GM21786 (cell line): ENCODE data around the gene VGLL4.
"Not testable (repeated sequence)": the region's sequence is repeated elsewhere in the genome, so short reads cannot be mapped to it uniquely, and the experiment has no call there.

Source experiments
- ATAC-seq: cut with Tn5 transposase; IDR thresholded peaks from one replicate; pipeline ENCODE4 v1.9.1; 2021; ENCODE audit not compliant: unreplicated experiment

The VGLL4 gene

GRCh38 chr3:11607816-11608215, 35.9 kb downstream of the VGLL4 start:
- ATAC-seq: no peak

GRCh38 chr3:11606865-11607440, 36.8 kb downstream of the VGLL4 start:
- no peak for ATAC-seq

DNA sequence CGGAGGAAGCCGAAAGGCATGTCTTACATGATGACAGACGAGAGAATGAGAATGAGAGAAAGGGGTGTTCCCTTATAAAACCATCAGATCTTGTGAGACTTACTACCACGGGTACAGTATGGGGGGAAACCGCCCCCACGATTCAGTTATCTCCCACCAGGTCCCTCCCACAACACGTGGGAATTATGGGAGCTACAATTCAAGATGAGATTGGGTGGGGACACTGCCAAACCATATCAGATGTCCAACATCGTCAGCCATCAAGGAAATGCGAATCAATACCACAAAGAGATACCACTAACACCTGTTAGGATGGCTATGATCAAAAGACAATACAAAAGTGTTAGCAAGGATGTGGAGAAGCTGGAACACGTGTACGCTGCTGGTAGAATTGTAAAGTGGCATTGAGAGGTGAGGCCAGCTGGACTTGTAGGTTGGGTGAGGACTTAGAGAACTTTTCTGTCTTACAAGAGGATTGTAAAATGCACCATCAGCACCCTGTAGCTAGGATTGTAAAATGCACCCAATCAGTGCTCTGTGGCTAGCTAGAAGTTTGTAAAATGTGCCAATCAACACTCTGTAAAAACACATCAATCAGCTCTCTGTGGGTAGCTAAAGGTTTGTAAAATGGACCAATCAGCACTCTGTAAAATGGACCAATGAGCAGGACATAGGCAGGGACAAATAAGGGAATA, 37.5 kb downstream of the VGLL4 start:
- no peak for ATAC-seq

DNA sequence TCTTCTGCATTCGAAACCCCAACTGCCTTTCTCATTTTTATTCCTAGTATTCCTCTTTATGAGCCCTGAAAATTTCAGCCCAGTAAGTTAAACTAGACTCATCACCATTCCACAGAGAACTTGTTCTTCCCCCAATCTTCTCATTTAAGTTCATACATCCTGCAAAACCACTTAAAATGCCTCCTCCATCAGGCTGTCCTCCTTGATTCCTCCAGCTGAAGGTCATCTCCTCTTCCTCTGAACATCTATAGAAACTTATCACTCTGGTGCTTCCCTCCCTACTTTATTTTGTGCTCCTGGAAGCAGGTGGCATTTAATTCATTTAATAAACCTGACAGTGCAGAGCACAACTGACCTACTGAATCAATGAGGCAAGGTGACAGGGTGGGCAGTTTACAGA, 38.3 kb downstream of the VGLL4 start:
- no peak for ATAC-seq

DNA sequence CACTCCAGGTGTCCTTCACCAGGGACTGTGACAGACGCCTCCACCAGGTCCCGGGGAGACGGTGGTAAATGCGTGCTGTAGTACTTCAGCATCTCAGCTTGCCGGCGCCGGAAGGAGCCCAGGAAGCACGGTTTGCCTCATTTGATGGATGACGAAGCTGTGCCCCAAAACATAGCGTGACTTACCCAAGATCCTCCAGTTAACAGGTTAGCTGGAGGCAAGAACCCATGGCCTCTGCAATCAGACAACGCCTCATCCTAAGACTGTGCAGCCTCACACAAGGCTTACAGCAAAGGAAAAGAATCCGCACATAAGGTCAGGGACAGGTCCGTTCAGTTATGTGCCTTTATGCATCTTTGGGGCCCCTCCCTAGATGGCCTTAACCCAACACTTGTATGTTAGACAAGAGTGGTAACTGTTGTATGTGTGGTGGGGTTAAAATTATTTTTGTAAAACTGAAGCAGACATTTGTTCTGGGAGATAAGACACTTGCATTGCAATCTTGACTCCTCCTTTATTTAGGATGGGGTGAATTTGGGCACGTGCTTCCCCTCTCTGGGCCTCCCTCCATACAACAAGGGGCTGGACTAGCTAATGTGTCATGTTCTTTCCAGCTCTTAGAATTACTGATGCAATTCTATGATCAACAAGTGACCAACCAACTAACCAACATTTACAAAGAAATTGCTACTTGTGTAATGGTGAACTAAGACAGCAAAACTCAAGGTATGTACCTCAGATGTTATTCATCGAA, 39.4 kb downstream of the VGLL4 start:
- ATAC-seq: no peak

DNA sequence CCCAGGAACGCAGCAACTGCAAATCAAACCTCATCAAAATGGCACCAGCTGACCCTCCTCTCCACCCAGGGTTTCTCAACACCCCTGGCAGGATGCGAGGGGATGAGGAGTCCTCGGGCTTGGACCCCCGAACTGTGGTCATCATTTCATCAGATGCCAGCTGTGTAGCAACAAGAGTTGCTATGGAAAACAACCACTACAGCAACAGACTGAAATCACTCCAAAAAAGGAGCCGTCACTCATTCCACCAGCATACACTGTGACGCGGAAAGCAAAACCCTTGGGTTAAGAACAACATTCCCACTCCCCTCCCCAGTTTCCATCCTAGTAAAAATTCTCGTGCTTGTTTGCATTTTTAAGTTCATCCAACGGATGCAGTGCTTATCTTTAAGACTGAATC, 40.1 kb downstream of the VGLL4 start:
- ATAC-seq: no peak

DNA sequence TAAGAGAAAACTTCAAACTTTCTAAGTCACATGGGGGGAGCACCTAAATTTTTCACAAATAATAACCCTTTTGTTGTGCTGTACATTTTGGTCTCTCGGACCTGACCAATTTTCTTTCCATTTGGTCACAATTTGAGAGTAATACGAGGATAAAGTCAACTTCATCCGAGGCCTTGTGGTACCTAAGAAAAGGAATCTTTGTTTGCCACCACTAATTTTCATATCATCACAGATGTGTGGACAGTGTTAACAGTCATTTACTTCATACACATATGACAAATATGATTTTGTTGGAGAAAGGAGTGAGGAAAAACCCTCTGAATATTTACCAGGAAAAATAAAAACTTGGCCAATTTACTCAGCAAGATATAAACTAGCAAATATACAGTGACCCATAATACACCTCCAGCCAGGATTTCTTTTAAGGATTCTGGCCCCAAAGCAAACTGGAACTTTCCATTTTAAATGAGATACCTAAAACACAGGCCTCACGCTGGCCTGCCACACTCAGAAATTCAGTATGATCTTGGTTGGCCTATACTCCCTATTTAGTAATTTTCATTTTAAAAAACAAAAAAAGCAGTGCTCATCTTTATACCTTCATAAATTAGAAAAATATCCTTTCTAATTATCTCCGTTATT, 40.7 kb downstream of the VGLL4 start:
- peak; percentile 25 for ATAC-seq

- no peak for ATAC-seq
These were observed 41.4 kb downstream of the VGLL4 start for GRCh38 chr3:11602239-11602840.

DNA sequence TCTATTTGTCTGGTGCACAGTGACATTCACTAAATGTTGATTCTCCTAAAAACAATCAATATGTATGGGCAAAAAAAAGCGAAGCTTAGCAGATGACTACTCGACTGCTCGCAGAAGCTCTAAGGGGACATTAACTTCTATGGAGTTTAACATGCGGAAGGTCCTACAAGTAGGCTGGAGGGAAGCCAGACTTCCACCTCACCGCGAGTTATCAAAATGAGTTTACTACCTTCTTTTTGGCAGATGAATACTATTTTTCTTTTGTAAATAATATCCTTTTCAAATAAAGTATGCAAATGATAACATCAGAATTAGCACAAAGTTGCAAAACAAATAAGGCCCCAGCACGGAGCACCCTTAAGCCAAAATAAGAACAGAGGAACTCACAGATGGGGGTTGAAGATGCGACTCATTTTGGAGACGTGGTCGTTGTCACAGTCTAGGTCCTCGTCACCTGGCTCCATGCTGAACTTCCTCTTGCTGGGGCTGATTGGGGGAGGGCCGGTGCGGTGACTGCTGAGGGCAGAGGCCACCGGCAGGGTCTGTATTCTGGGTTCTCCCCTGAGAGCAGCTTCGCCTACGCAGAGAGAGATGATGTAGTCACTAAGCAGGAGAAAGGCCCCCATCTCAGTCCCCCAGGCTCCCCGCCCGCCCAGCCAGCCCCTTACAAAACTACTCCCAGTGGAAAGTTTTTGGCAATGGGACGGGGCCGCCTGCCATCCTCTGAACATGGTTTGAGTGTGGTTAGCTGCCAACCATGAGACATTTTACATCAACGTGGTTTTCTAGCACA, 42.1 kb downstream of the VGLL4 start:
- ATAC-seq: peak; percentile 89

- no peak for ATAC-seq
These were observed 43.0 kb downstream of the VGLL4 start for GRCh38 chr3:11600501-11601282.

DNA sequence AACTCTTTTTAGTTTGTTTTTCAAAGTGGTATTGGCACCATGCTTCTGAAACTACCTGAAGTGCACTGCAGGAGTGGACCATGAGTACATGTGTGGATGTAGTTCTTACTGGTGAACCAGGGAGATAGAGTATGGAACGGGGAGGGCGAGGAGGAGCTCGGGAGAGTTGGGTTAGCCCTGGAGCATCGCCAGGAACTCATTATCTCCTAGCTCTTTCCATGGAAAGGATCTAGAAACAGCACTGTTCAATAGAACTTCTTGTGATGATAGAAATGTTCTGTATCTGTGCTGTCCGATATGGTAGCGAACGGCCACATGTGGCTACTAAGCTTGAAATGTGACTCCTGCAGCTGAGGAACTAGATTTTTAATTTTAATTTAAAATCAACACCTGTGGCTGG, 47.3 kb downstream of the VGLL4 start:
- no peak for ATAC-seq

DNA sequence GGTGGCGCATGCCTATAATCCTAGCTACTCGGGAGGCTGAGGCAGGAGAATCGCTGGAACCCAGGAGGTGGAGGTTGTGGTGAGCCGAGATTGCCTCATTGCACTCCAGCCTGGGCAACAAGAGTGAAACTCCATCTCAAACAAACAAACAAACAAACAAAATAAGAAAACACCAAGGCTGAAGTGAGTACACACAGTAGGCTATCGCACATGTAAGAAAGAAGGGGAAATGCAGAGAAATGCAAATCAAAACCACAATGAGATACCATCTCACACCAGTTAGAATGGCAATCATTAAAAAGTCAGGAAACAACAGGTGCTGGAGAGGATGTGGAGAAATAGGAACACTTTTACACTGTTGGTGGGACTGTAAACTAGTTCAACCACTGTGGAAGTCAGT, 48.7 kb downstream of the VGLL4 start:
- ATAC-seq: not testable (repeated sequence)

GRCh38 chr3:11593318-11594034, 50.2 kb downstream of the VGLL4 start:
- ATAC-seq: no peak

- ATAC-seq: no peak
These were observed 51.0 kb downstream of the VGLL4 start for GRCh38 chr3:11592445-11593298.

GRCh38 chr3:11591391-11592282, 52.1 kb downstream of the VGLL4 start:
- ATAC-seq: no peak

GRCh38 chr3:11591002-11591355, 52.7 kb downstream of the VGLL4 start:
- ATAC-seq: no peak

- no peak for ATAC-seq
These were observed 54.0 kb downstream of the VGLL4 start for GRCh38 chr3:11589706-11590105.
